Measurements from ENCODE around the gene NMD3.

- TF ChIP-seq CTCF (conservative IDR thresholded peaks at IDR 0.05; ENCODE audit: low read depth, low read length) (no peak), EZH2 (IDR thresholded peaks at IDR 0.05; ENCODE audit: borderline replicate concordance, low read depth, low read length, poor library complexity, severe bottlenecking) (no peak)
Observed at GRCh38 chr3:161289174-161289573, 68.1 kb downstream of the NMD3 start.

Measured in A673 (cell line).